HG03139 (cell line): ENCODE measurements around the gene SPPL3.

Experiments
- ATAC-seq: cut with Tn5 transposase; IDR thresholded peaks from one replicate; pipeline ENCODE4 v1.9.1; 2021; ENCODE audit not compliant: unreplicated experiment

Gene SPPL3

GRCh38 chr12:120757226-120757742, 146.9 kb downstream of the SPPL3 start:
- ATAC-seq: no peak

- ATAC-seq: no peak
Observed at GRCh38 chr12:120755269-120755668, 148.9 kb downstream of the SPPL3 start.

GRCh38 chr12:120754792-120755191, 149.4 kb downstream of the SPPL3 start:
- ATAC-seq: no peak

GRCh38 chr12:120751389-120751788, 152.8 kb downstream of the SPPL3 start:
- no peak for ATAC-seq

- ATAC-seq: no peak
Observed at GRCh38 chr12:120750806-120751205, 153.4 kb downstream of the SPPL3 start.

- ATAC-seq: no peak
Observed at GRCh38 chr12:120749256-120749655, 154.9 kb downstream of the SPPL3 start.

GRCh38 chr12:120748242-120748641, 155.9 kb downstream of the SPPL3 start:
- no peak for ATAC-seq

GRCh38 chr12:120744922-120745493, 159.2 kb downstream of the SPPL3 start:
- no peak for ATAC-seq

GRCh38 chr12:120741476-120742421, 162.4 kb downstream of the SPPL3 start:
- no peak for ATAC-seq

- ATAC-seq: no peak
Observed at GRCh38 chr12:120740871-120741270, 163.3 kb downstream of the SPPL3 start.

GRCh38 chr12:120739821-120740613, 164.1 kb downstream of the SPPL3 start:
- no peak for ATAC-seq

- no peak for ATAC-seq
Observed at GRCh38 chr12:120739031-120739762, 165.0 kb downstream of the SPPL3 start.

- ATAC-seq: no peak
Observed at GRCh38 chr12:120738252-120739030, 165.7 kb downstream of the SPPL3 start.

GRCh38 chr12:120737557-120738251, 166.5 kb downstream of the SPPL3 start:
- no peak for ATAC-seq

- no peak for ATAC-seq
Observed at GRCh38 chr12:120736404-120737331, 167.5 kb downstream of the SPPL3 start.

- no peak for ATAC-seq
Observed at GRCh38 chr12:120735181-120735580, 169.0 kb downstream of the SPPL3 start.

- no peak for ATAC-seq
Observed at GRCh38 chr12:120734210-120734609, 169.9 kb downstream of the SPPL3 start.

- no peak for ATAC-seq
Observed at GRCh38 chr12:120733574-120733973, 170.6 kb downstream of the SPPL3 start.
